Measurements from ENCODE around the gene DACH1.

DNA sequence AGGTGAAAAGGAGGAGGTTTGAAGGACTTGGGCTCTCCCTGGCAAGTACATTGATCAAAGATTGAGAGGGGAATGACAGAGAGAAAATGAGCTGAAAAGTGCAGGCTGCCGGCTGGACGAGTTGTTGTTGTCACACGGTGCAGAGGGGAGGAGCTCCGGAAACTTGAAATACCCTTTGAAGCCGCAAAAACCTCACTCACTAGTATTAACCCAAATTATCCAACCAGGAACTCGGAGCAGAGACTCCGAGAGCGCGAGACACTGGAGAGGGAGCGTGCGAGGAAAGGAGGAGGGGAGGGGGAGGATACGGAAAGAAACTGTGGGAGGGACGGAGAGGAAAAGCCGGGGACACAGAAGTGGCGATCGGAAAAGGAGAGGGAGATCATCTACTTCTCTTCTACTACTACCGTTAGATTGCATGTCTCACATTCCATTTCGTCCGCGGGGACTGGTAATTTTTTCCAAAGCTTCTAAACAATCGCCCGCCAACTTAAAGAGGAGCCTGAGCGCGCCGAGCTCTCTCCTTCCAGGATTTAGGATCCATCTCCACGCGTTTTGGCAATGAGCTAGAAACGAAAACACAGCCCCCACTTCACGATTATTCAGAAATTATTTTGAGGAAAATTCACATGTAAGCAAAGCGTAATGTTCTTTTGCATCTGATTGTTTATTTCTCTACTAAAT, at the start of gene DACH1:
- TF ChIP-seq, protein P1, sequence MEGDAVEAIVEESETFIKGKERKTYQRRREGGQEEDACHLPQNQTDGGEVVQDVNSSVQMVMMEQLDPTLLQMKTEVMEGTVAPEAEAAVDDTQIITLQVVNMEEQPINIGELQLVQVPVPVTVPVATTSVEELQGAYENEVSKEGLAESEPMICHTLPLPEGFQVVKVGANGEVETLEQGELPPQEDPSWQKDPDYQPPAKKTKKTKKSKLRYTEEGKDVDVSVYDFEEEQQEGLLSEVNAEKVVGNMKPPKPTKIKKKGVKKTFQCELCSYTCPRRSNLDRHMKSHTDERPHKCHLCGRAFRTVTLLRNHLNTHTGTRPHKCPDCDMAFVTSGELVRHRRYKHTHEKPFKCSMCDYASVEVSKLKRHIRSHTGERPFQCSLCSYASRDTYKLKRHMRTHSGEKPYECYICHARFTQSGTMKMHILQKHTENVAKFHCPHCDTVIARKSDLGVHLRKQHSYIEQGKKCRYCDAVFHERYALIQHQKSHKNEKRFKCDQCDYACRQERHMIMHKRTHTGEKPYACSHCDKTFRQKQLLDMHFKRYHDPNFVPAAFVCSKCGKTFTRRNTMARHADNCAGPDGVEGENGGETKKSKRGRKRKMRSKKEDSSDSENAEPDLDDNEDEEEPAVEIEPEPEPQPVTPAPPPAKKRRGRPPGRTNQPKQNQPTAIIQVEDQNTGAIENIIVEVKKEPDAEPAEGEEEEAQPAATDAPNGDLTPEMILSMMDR (IDR thresholded peaks at IDR 0.05; ENCODE audit: control extremely low read depth in 1 of 3, insufficient read depth in 1 of 3, low read depth in 1 of 3, low read length in 3 of 3) = no peak
- no peak for TF ChIP-seq POLR2A (IDR thresholded peaks at IDR 0.05; ENCODE audit: control extremely low read depth in 1 of 2, low read depth in 2 of 2, low read length in 2 of 2)
- TF ChIP-seq, protein P2, sequence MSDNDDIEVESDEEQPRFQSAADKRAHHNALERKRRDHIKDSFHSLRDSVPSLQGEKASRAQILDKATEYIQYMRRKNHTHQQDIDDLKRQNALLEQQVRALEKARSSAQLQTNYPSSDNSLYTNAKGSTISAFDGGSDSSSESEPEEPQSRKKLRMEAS (IDR thresholded peaks at IDR 0.05) = 0 out of 2 replicates have a peak, but pooled peaks have one; percentile 18
- no peak for TF ChIP-seq EP300 (IDR thresholded peaks at IDR 0.05; ENCODE audit: borderline replicate concordance in 1 of 2, low read depth in 2 of 2, low read length in 2 of 2)
- no peak for TF ChIP-seq POLR2AphosphoS5 (IDR thresholded peaks at IDR 0.05; ENCODE audit: low read depth, low read length)
- no peak for TF ChIP-seq RFX5 (IDR thresholded peaks at IDR 0.05; ENCODE audit: borderline replicate concordance, low read depth, low read length)
- TF ChIP-seq EGR1 (IDR thresholded peaks at IDR 0.05; ENCODE audit: borderline replicate concordance, low read depth, low read length) = no peak
- TF ChIP-seq SP1 (IDR thresholded peaks at IDR 0.05; ENCODE audit: low read depth, low read length) = 0 out of 2 replicates have a peak, but pooled peaks have one; percentile 5
- TF ChIP-seq SIN3A (conservative IDR thresholded peaks at IDR 0.05 in 1 of 2, IDR thresholded peaks at IDR 0.05 in 1 of 2; ENCODE audit: low read depth in 1 of 2, low read length in 2 of 2) = no peak
- TF ChIP-seq HDAC2 (IDR thresholded peaks at IDR 0.05; ENCODE audit: borderline replicate concordance in 1 of 2, low read depth in 2 of 2, low read length in 2 of 2) = no peak

Data from H1 (cell line).